Measurements from ENCODE around the gene CTBP1. TPM values are rescaled to one million over a fixed set of nuclear protein-coding genes. Genes with fewer than 3 reads are reported as not detected.

Gene CTBP1
- total and polyA plus RNA-seq, 4 donors, result 98.8 to 232 (median 168) TPM

GRCh38 chr4:1246111-1246881, 2.6 kb downstream of the CTBP1 start:
- WGBS (ENCODE audit: insufficient coverage), result 76% methylated on average over 23 of the region's 24 CpGs
- no peak for DNase-seq (ENCODE audit: low read depth in 4 of 6, low spot score in 6 of 6)
- Histone ChIP-seq H3K4me3 (ENCODE audit: low read depth, low read length) (no peak overlapping the region), H3K4me1 (ENCODE audit: control insufficient read depth, insufficient read depth, low read length) (peaks cover 82% of the 10 kb centered on the region), H3K27ac (ENCODE audit: low read depth, low read length) (no peak overlapping the region), H3K36me3 (ENCODE audit: control insufficient read depth, insufficient read depth, low read length) (peaks cover 71% of the 10 kb centered on the region), H3K27me3 (ENCODE audit: control insufficient read depth, insufficient read depth, low read length) (no peaks in the 10 kb centered on the region), H3K9me3 (ENCODE audit: control insufficient read depth, insufficient read depth, low read length) (peaks cover under 1% of the 10 kb centered on the region)

- 86% methylated on average over 26 of the region's 26 CpGs for WGBS (ENCODE audit: insufficient coverage)
- H3K4me3 ChIP-seq (ENCODE audit: low read depth, low read length), result no peak overlapping the region
- peaks cover 71% of the 10 kb centered on the region for H3K36me3 ChIP-seq (ENCODE audit: control insufficient read depth, insufficient read depth, low read length)
- no peak for DNase-seq (ENCODE audit: low read depth in 4 of 6, low spot score in 6 of 6)
- H3K4me1 ChIP-seq (ENCODE audit: control insufficient read depth, insufficient read depth, low read length), result peaks cover 74% of the 10 kb centered on the region
- H3K27ac ChIP-seq (ENCODE audit: low read depth, low read length), result no peak overlapping the region
- no peaks in the 10 kb centered on the region for H3K9me3 ChIP-seq (ENCODE audit: control insufficient read depth, insufficient read depth, low read length)
- H3K27me3 ChIP-seq (ENCODE audit: control insufficient read depth, insufficient read depth, low read length), result no peaks in the 10 kb centered on the region
Observed at GRCh38 chr4:1245481-1246051, 3.4 kb downstream of the CTBP1 start.

- Histone ChIP-seq H3K4me3 (ENCODE audit: low read depth, low read length) (no peak overlapping the region), H3K27me3 (ENCODE audit: control insufficient read depth, insufficient read depth, low read length) (no peaks in the 10 kb centered on the region), H3K4me1 (ENCODE audit: control insufficient read depth, insufficient read depth, low read length) (peaks cover 69% of the 10 kb centered on the region), H3K27ac (ENCODE audit: low read depth, low read length) (no peak overlapping the region), H3K36me3 (ENCODE audit: control insufficient read depth, insufficient read depth, low read length) (peaks cover 74% of the 10 kb centered on the region), H3K9me3 (ENCODE audit: control insufficient read depth, insufficient read depth, low read length) (no peaks in the 10 kb centered on the region)
- WGBS (ENCODE audit: insufficient coverage), result 87% methylated on average over 19 of the region's 19 CpGs
- DNase-seq (ENCODE audit: low read depth in 4 of 6, low spot score in 6 of 6), result no peak
Observed at GRCh38 chr4:1244978-1245471, 3.9 kb downstream of the CTBP1 start.

GRCh38 chr4:1244081-1244977, 4.6 kb downstream of the CTBP1 start:
- Histone ChIP-seq H3K4me3 (ENCODE audit: low read depth, low read length) (no peak overlapping the region), H3K27me3 (ENCODE audit: control insufficient read depth, insufficient read depth, low read length) (no peaks in the 10 kb centered on the region), H3K36me3 (ENCODE audit: control insufficient read depth, insufficient read depth, low read length) (peaks cover 81% of the 10 kb centered on the region), H3K27ac (ENCODE audit: low read depth, low read length) (no peak overlapping the region), H3K4me1 (ENCODE audit: control insufficient read depth, insufficient read depth, low read length) (peaks cover 63% of the 10 kb centered on the region), H3K9me3 (ENCODE audit: control insufficient read depth, insufficient read depth, low read length) (no peaks in the 10 kb centered on the region)
- DNase-seq (ENCODE audit: low read depth in 4 of 6, low spot score in 6 of 6), result no peak
- WGBS (ENCODE audit: insufficient coverage), result 77% methylated on average over 26 of the region's 33 CpGs

- H3K27ac ChIP-seq (ENCODE audit: low read depth, low read length), result no peak overlapping the region
- DNase-seq (ENCODE audit: low read depth in 4 of 6, low spot score in 6 of 6), result no peak
- 88% methylated on average over 15 of the region's 15 CpGs for WGBS (ENCODE audit: insufficient coverage)
Observed at GRCh38 chr4:1243451-1244080, 5.4 kb downstream of the CTBP1 start.

GRCh38 chr4:1242506-1243450, 6.2 kb downstream of the CTBP1 start:
- WGBS (ENCODE audit: insufficient coverage), result 95% methylated on average over 29 of the region's 30 CpGs
- Histone ChIP-seq H3K4me1 (ENCODE audit: control insufficient read depth, insufficient read depth, low read length) (peaks cover 63% of the 10 kb centered on the region), H3K9me3 (ENCODE audit: control insufficient read depth, insufficient read depth, low read length) (no peaks in the 10 kb centered on the region), H3K27me3 (ENCODE audit: control insufficient read depth, insufficient read depth, low read length) (no peaks in the 10 kb centered on the region), H3K4me3 (ENCODE audit: low read depth, low read length) (no peak overlapping the region), H3K27ac (ENCODE audit: low read depth, low read length) (no peak overlapping the region), H3K36me3 (ENCODE audit: control insufficient read depth, insufficient read depth, low read length) (peaks cover 96% of the 10 kb centered on the region)
- DNase-seq (ENCODE audit: low read depth in 4 of 6, low spot score in 6 of 6), result no peak

More at GRCh38 chr4:1243451-1244080, 5.4 kb downstream of the CTBP1 start:
- H3K4me3 ChIP-seq (ENCODE audit: low read depth, low read length), result no peak overlapping the region
- H3K9me3 ChIP-seq (ENCODE audit: control insufficient read depth, insufficient read depth, low read length), result no peaks in the 10 kb centered on the region
- H3K27me3 ChIP-seq (ENCODE audit: control insufficient read depth, insufficient read depth, low read length), result no peaks in the 10 kb centered on the region
- H3K36me3 ChIP-seq (ENCODE audit: control insufficient read depth, insufficient read depth, low read length), result peaks cover 88% of the 10 kb centered on the region
- H3K4me1 ChIP-seq (ENCODE audit: control insufficient read depth, insufficient read depth, low read length), result peaks cover 63% of the 10 kb centered on the region

GRCh38 chr4:1241936-1242505, 6.9 kb downstream of the CTBP1 start:
- H3K36me3 ChIP-seq (ENCODE audit: control insufficient read depth, insufficient read depth, low read length), result peaks cover 99% of the 10 kb centered on the region
- H3K27ac ChIP-seq (ENCODE audit: low read depth, low read length), result no peak overlapping the region
- H3K4me3 ChIP-seq (ENCODE audit: low read depth, low read length), result no peak overlapping the region
- H3K4me1 ChIP-seq (ENCODE audit: control insufficient read depth, insufficient read depth, low read length), result peaks cover 55% of the 10 kb centered on the region
- DNase-seq (ENCODE audit: low read depth in 4 of 6, low spot score in 6 of 6), result no peak
- no peaks in the 10 kb centered on the region for H3K9me3 ChIP-seq (ENCODE audit: control insufficient read depth, insufficient read depth, low read length)
- no peaks in the 10 kb centered on the region for H3K27me3 ChIP-seq (ENCODE audit: control insufficient read depth, insufficient read depth, low read length)
- WGBS (ENCODE audit: insufficient coverage), result 79% methylated on average over 24 of the region's 24 CpGs

GRCh38 chr4:1241466-1241935, 7.4 kb downstream of the CTBP1 start:
- no peak for DNase-seq (ENCODE audit: low read depth in 4 of 6, low spot score in 6 of 6)
- peaks cover 99% of the 10 kb centered on the region for H3K36me3 ChIP-seq (ENCODE audit: control insufficient read depth, insufficient read depth, low read length)
- 94% methylated on average over 21 of the region's 21 CpGs for WGBS (ENCODE audit: insufficient coverage)

More at GRCh38 chr4:1241466-1241935, 7.4 kb downstream of the CTBP1 start:
- Histone ChIP-seq H3K9me3 (ENCODE audit: control insufficient read depth, insufficient read depth, low read length) (no peaks in the 10 kb centered on the region), H3K27ac (ENCODE audit: low read depth, low read length) (no peak overlapping the region), H3K4me3 (ENCODE audit: low read depth, low read length) (no peak overlapping the region), H3K27me3 (ENCODE audit: control insufficient read depth, insufficient read depth, low read length) (no peaks in the 10 kb centered on the region), H3K4me1 (ENCODE audit: control insufficient read depth, insufficient read depth, low read length) (peaks cover 50% of the 10 kb centered on the region)

All from spinal cord (tissue), 10 donors.